GM10248 (cell line): Measurements from ENCODE around the gene TMEM130.
"Not testable (repeated sequence)": the region's sequence is repeated elsewhere in the genome, so short reads cannot be mapped to it uniquely, and the experiment has no call there.

ENCODE experiments used
- CTCF ChIA-PET: fragments of 300-600 bp; sonication (Branson Sonifier 250); formaldehyde crosslinking; extraction: SDS; loops from one replicate; lab custom pipeline; 2021; ENCODE audit warnings: antibody characterized with exemption; lab: Yijun Ruan, JAX
- POLR2A ChIA-PET: fragments of 350-650 bp; sonication (Branson Sonifier 250); formaldehyde crosslinking; extraction: SDS; loops from one replicate; lab custom pipeline; 2020; ENCODE audit warnings: antibody characterized with exemption; lab: Yijun Ruan, JAX
- DNase-seq: peaks from one replicate; pipeline ENCODE4 v3.0.0; 2012; ENCODE audit errors: extremely low spot score
- TF ChIP-seq, protein P1 (sequence below): IDR thresholded peaks from 2 replicates; pipeline ENCODE4 v1.5.1; 2012; ENCODE audit warnings: mild to moderate bottlenecking, low read depth; ENCODE audit errors: extremely low read depth, missing control alignments, control extremely low read depth

Gene TMEM130

GRCh38 chr7:98862203-98862602 lies 7.6 kb downstream of the TMEM130 start:
- ChIA-PET POLR2A (no interaction called here), CTCF (no interaction called here)
- TF ChIP-seq, protein P1, sequence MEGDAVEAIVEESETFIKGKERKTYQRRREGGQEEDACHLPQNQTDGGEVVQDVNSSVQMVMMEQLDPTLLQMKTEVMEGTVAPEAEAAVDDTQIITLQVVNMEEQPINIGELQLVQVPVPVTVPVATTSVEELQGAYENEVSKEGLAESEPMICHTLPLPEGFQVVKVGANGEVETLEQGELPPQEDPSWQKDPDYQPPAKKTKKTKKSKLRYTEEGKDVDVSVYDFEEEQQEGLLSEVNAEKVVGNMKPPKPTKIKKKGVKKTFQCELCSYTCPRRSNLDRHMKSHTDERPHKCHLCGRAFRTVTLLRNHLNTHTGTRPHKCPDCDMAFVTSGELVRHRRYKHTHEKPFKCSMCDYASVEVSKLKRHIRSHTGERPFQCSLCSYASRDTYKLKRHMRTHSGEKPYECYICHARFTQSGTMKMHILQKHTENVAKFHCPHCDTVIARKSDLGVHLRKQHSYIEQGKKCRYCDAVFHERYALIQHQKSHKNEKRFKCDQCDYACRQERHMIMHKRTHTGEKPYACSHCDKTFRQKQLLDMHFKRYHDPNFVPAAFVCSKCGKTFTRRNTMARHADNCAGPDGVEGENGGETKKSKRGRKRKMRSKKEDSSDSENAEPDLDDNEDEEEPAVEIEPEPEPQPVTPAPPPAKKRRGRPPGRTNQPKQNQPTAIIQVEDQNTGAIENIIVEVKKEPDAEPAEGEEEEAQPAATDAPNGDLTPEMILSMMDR, result no peak
- no peak for DNase-seq

- no peak for DNase-seq
- TF ChIP-seq, protein P1, result no peak
- CTCF ChIA-PET, result no interaction called here
- POLR2A ChIA-PET, result no interaction called here
Observed at GRCh38 chr7:98860071-98860470, 9.7 kb downstream of the TMEM130 start.

GRCh38 chr7:98855610-98856422 lies 14.0 kb downstream of the TMEM130 start:
- CTCF ChIA-PET, result interaction anchor here (1.4 to 2.0 kb wide), 2 partner anchors 14 kb away, joined by 3 to 7 read pairs; no protein-coding TSS in a partner anchor
- TF ChIP-seq, protein P1, result no peak
- DNase-seq, result no peak
- POLR2A ChIA-PET, result no interaction called here

DNA sequence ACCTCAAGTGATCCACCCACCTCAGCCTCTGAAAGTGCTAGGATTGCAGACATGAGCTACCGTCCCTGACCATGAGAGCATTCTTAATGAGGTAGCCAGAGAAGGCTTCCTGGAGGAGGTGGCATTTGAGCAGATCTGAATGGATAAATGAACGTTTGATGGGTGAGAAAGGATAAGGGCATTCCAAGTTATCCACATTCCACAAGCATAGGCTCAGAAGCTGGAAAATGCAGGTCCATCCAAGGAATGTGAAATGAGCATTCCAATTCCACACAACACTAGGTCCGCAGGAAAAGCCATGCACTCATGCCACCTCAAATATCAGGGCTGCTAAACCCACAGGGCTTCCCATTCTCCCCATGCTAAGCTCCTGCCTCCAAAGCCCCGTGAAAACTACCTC lies 17.0 kb downstream of the TMEM130 start:
- no peak for DNase-seq
- ChIA-PET CTCF (interaction anchor here (1.3 kb wide), 1 partner anchor 11 kb away, joined by 3 read pairs; no protein-coding TSS in a partner anchor), POLR2A (interaction anchor here (0.6 kb wide), 1 partner anchor 619 kb away, joined by 3 read pairs; no protein-coding TSS in a partner anchor)
- TF ChIP-seq, protein P1, result no peak

DNA sequence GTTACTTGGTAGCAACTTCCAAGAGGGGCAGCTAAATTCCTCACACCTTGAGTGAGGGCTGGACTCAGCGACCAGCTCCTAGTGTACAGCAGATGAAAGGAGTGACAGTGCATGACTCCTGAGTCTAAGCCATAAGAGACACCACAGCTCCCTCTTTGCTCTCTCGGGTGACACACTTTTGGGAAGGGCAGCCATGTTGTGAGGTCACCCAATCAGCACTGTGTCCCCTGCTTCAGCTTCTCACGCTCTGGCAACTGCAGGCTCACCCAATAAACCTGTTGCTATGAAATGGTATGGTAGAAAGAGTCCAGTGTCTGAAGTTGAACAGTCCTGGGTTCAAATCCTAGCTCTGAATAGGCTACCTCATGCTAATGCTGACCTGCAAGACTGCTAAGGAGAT lies 20.9 kb downstream of the TMEM130 start:
- POLR2A ChIA-PET, result no interaction called here
- CTCF ChIA-PET, result interaction anchor here (0.7 to 1.3 kb wide), 2 partner anchors 16 to 428 kb away, joined by 3 read pairs; no protein-coding TSS in a partner anchor
- no peak for DNase-seq
- TF ChIP-seq, protein P1, result no peak

DNA sequence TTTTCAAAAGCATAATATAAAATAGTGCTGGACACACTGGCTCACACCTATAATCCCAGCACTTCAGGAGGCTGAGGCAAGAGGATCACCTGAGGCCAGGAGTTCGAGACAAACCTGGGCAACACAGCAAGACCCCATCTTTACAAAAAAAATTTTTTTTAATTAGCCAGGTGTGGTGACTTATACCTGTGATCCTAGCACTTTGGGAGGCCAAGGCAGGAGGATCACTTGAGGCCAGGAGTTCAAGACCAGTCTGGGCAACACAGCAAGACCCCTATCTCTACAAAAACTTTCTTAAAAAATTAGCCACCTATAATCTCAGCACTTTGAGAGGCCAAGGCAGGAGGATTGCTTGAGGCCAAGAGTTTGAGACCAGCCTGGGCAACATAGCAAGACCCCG lies 27.3 kb downstream of the TMEM130 start:
- DNase-seq, POLR2A ChIA-PET: not testable (repeated sequence)
- CTCF ChIA-PET, result interaction anchor here (0.6 to 17.4 kb wide), 18 partner anchors 9 to 441 kb away, joined by 3 to 358 read pairs (median 3); partner anchors contain the start of gene BAIAP2L1
